ENCODE measurements around the gene PSMD5. TPM values are rescaled to one million over a fixed set of nuclear protein-coding genes. Genes with fewer than 3 reads are reported as not detected.

PSMD5 gene
- total RNA-seq, 1 donor from 2014 or later, result 54.3 TPM

DNA sequence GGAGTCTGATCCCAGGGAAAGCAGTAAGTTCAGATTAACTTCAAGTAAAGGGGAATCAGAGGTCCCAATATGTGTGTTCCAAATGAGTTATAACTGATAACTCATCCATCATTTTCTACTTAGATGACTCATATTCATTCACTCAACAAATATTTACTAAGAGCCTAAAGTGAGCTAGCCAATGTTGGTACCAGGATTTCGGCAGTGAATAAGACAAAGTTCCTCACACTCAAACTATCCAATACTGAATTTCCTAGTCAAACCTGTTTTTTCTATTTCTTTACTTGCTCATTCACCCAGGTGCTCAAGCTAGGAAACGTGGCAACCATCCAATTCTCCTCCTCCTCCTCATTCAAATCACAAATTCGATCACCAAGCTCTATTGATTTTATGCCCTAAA lies 75.3 kb downstream of the PSMD5 start:
- Mint-ChIP-seq H3K36me3 (ENCODE audit: low read depth) (peaks cover 31% of the 10 kb centered on the region), H3K4me1 (ENCODE audit: low read depth) (no peaks in the 10 kb centered on the region), H3K4me3 (ENCODE audit: unreplicated experiment) (no peak overlapping the region), H3K27me3 (ENCODE audit: low read depth) (no peaks in the 10 kb centered on the region), H3K27ac (ENCODE audit: unreplicated experiment) (no peak overlapping the region), H3K9me3 (ENCODE audit: low read depth) (no peaks in the 10 kb centered on the region)
- TF ChIP-seq, protein P1, sequence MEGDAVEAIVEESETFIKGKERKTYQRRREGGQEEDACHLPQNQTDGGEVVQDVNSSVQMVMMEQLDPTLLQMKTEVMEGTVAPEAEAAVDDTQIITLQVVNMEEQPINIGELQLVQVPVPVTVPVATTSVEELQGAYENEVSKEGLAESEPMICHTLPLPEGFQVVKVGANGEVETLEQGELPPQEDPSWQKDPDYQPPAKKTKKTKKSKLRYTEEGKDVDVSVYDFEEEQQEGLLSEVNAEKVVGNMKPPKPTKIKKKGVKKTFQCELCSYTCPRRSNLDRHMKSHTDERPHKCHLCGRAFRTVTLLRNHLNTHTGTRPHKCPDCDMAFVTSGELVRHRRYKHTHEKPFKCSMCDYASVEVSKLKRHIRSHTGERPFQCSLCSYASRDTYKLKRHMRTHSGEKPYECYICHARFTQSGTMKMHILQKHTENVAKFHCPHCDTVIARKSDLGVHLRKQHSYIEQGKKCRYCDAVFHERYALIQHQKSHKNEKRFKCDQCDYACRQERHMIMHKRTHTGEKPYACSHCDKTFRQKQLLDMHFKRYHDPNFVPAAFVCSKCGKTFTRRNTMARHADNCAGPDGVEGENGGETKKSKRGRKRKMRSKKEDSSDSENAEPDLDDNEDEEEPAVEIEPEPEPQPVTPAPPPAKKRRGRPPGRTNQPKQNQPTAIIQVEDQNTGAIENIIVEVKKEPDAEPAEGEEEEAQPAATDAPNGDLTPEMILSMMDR (IDR thresholded peaks at IDR 0.05), result no peak
- DNase-seq (ENCODE audit: low spot score), result no peak

Other genes starting within 250 kb of the PSMD5 start
- 20.6 to 23.2 TPM (median 21.2 TPM) in 3 replicates for gene MEGF9, start 128.5 kb downstream of the PSMD5 start, total RNA-seq
- 69.0 to 85.7 TPM (median 72.9 TPM) in 3 replicates for gene FBXW2, start 49.5 kb downstream of the PSMD5 start, total RNA-seq
- 73.5 to 115 TPM (median 77.8 TPM) in 3 replicates for gene PHF19, start 34.3 kb upstream of the PSMD5 start, total RNA-seq
- gene TRAF1, start 83.9 kb upstream of the PSMD5 start, total RNA-seq, result 10.0 to 11.3 TPM (median 10.8 TPM) in 3 replicates
- 3.0 to 5.1 TPM (median 3.0 TPM) in 3 replicates for gene C5, start 207.4 kb upstream of the PSMD5 start, total RNA-seq
- 4.9 to 9.4 TPM (median 4.9 TPM) in 3 replicates for gene CNTRL, start 232.0 kb upstream of the PSMD5 start, total RNA-seq

Data from chondrocyte (in vitro differentiated cells).